ENCODE data around the gene ITGB1BP1.

DNA sequence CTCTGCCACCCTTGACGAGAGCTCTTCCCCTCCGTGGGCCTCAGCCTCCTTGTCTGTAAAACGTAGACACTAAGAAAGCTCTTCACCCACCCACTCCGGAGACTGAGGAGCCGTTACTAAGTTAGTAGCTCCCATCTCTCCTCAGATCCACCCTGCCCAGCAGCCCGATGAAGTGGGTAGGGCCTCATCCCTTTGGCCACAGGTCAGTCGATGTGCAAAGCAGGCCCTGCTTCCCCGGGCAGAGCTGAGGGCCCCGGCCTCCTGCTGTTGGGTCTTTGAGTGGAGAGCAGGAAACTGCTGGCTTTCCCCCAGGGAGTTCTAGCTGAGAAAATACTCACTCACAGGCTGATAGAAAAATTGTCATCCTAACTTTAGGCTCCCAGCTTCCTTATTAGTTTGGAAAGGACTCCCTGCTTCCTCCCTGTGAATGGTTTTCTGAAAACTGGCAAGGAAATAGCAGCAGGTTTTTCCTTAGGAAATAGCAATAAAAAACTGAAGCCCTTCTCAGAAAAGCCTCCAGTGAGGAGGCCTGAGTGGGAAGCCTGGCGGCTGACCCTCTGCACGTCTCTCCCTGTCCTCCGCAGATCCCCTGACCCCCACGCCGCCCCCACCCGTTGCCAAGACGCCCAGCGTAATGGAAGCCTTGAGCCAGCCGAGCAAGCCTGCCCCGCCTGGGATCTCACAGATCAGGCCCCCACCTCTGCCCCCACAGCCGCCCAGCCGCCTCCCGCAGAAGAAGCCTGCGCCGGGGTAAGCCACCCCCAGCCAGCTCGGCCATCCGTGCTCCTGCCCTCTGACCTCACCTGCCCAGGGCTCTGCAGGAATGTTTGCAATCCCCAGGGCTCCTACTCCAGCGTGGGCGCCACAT lies 30.2 kb downstream of the ITGB1BP1 start:
- TF ChIP-seq POLR2A (IDR thresholded peaks at IDR 0.05), result no peak
- TF ChIP-seq, protein P1, sequence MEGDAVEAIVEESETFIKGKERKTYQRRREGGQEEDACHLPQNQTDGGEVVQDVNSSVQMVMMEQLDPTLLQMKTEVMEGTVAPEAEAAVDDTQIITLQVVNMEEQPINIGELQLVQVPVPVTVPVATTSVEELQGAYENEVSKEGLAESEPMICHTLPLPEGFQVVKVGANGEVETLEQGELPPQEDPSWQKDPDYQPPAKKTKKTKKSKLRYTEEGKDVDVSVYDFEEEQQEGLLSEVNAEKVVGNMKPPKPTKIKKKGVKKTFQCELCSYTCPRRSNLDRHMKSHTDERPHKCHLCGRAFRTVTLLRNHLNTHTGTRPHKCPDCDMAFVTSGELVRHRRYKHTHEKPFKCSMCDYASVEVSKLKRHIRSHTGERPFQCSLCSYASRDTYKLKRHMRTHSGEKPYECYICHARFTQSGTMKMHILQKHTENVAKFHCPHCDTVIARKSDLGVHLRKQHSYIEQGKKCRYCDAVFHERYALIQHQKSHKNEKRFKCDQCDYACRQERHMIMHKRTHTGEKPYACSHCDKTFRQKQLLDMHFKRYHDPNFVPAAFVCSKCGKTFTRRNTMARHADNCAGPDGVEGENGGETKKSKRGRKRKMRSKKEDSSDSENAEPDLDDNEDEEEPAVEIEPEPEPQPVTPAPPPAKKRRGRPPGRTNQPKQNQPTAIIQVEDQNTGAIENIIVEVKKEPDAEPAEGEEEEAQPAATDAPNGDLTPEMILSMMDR (IDR thresholded peaks at IDR 0.05), result no peak

Measured in prostate gland (tissue), 2 donors.